Uterus (tissue), 2 donors: ENCODE data around the gene TLCD4.

Experiments
- CTCF ChIP-seq, 4 experiments: fragments of 200-600 bp in 2 of 4; fragments of 450-650 bp in 2 of 4; sonication (generic) in 2 of 4; IDR thresholded peaks; one replicate each; pipeline ENCODE4 v1.5.1; 2016 to 2019; ENCODE audit warnings: antibody characterized with exemption in 4 of 4, mild to moderate bottlenecking in 2 of 4, moderate library complexity in 1 of 4
- POLR2A ChIP-seq, 2 donors: fragments of 450-650 bp; IDR thresholded peaks; one replicate each; pipeline ENCODE4 v1.6.1; 2016; ENCODE audit warnings: antibody characterized with exemption in 2 of 2, mild to moderate bottlenecking in 1 of 2, moderate library complexity in 1 of 2

- TF ChIP-seq POLR2A (IDR thresholded peaks at IDR 0.05): no peak
- no peak for TF ChIP-seq CTCF (IDR thresholded peaks at IDR 0.05)
These were observed 22.2 kb upstream of the TLCD4 start for GRCh38 chr1:95094923-95095322.
